GM23338 (cell line): ENCODE data around the gene CCT5. TPM values are rescaled to one million over a fixed set of nuclear protein-coding genes. Genes with fewer than 3 reads are reported as not detected.

ENCODE experiments used
- ATAC-seq: fragments of 200-7000 bp; cut with Tn5 transposase; 3 replicates; pipeline ENCODE4 v1.9.1; 2020
- DNase-seq: peaks from one replicate; pipeline ENCODE4 v3.0.0-alpha.2; 2015; ENCODE audit warnings: low spot score
- H2AFZ ChIP-seq: fragments of 200-600 bp; sonication (generic); 2 replicates; pipeline ENCODE4 v1.8.0; 2016; ENCODE audit warnings: antibody characterized with exemption, mild to moderate bottlenecking, moderate library complexity
- H3F3A ChIP-seq: fragments of 200-600 bp; sonication (generic); replicated peaks from 2 replicates; pipeline ENCODE4 v1.8.0; 2017; ENCODE audit warnings: antibody characterized with exemption, mixed run types, low read depth
- H3K27ac ChIP-seq: fragments of 200-600 bp; sonication (generic); 2 replicates; pipeline ENCODE4 v1.6.1; 2016; ENCODE audit warnings: low read depth
- H3K27me3 ChIP-seq: fragments of 200-600 bp; sonication (generic); 2 replicates; pipeline ENCODE4 v1.8.0; 2016; ENCODE audit warnings: mild to moderate bottlenecking, mixed run types, moderate library complexity; ENCODE audit not compliant: insufficient read depth
- H3K36me3 ChIP-seq: fragments of 200-600 bp; sonication (generic); 2 replicates; pipeline ENCODE4 v1.8.0; 2016; ENCODE audit warnings: mild to moderate bottlenecking; ENCODE audit not compliant: insufficient read depth
- H3K4me1 ChIP-seq: fragments of 200-600 bp; sonication (generic); 2 replicates; pipeline ENCODE4 v1.8.0; 2016; ENCODE audit warnings: mild to moderate bottlenecking, moderate library complexity; ENCODE audit not compliant: insufficient read depth
- H3K4me2 ChIP-seq: fragments of 200-600 bp; sonication (generic); 2 replicates; pipeline ENCODE4 v1.7.1; 2017; ENCODE audit warnings: mixed run types
- H3K4me3 ChIP-seq: fragments of 200-600 bp; sonication (generic); 2 replicates; pipeline ENCODE4 v1.6.1; 2016; ENCODE audit warnings: mixed run types
- H3K79me2 ChIP-seq: fragments of 200-600 bp; sonication (generic); replicated peaks from 2 replicates; pipeline ENCODE4 v1.8.0; 2017; ENCODE audit warnings: mild to moderate bottlenecking; ENCODE audit not compliant: insufficient read depth
- H3K9me2 ChIP-seq: fragments of 200-600 bp; sonication (generic); 2 replicates; pipeline ENCODE4 v1.8.0; 2017; ENCODE audit not compliant: insufficient read depth
- H4K20me1 ChIP-seq: fragments of 200-600 bp; sonication (generic); replicated peaks from 2 replicates; pipeline ENCODE4 v1.8.0; 2017; ENCODE audit warnings: mild to moderate bottlenecking; ENCODE audit not compliant: insufficient read depth
- H3K27ac Mint-ChIP-seq: 2 replicates; pipeline ENCODE4 v1.8.0; 2020; ENCODE audit warnings: inconsistent platforms, mild to moderate bottlenecking, moderate library complexity, mixed read lengths
- H3K27me3 Mint-ChIP-seq: 3 replicates; pipeline ENCODE4 v1.8.0; 2022; ENCODE audit warnings: low read depth, mild to moderate bottlenecking, moderate library complexity, mixed read lengths, inconsistent platforms; ENCODE audit not compliant: insufficient read depth, poor library complexity
- H3K36me3 Mint-ChIP-seq: 3 replicates; pipeline ENCODE4 v1.8.0; 2021; ENCODE audit warnings: low read depth, mild to moderate bottlenecking, inconsistent platforms, moderate library complexity, mixed read lengths
- H3K4me1 Mint-ChIP-seq: 3 replicates; pipeline ENCODE4 v1.8.0; 2020; ENCODE audit warnings: mild to moderate bottlenecking, inconsistent platforms, mixed read lengths
- H3K4me3 Mint-ChIP-seq: 3 replicates; pipeline ENCODE4 v1.8.0; 2021; ENCODE audit warnings: moderate library complexity, mild to moderate bottlenecking, inconsistent platforms, mixed read lengths
- H3K9me3 Mint-ChIP-seq: 3 replicates; pipeline ENCODE4 v1.8.0; 2020; ENCODE audit warnings: moderate library complexity, mild to moderate bottlenecking, inconsistent platforms, mixed read lengths
- CREB1 ChIP-seq: fragments of 250-450 bp; sonication (Bioruptor Pico); IDR thresholded peaks from 2 replicates; pipeline ENCODE4 v1.5.0; 2020; ENCODE audit warnings: low read depth, mild to moderate bottlenecking, moderate library complexity
- ETS1 ChIP-seq: IDR thresholded peaks from 2 replicates; pipeline ENCODE4 v1.6.1; 2016; ENCODE audit warnings: antibody characterized with exemption
- JUNB ChIP-seq: IDR thresholded peaks from one replicate; pipeline ENCODE4 v1.6.1; 2016; ENCODE audit warnings: antibody characterized with exemption; ENCODE audit not compliant: unreplicated experiment
- POLR2AphosphoS5 ChIP-seq: IDR thresholded peaks from 2 replicates; pipeline ENCODE4 v1.6.1; 2016; ENCODE audit warnings: antibody characterized with exemption, low read depth
- REST ChIP-seq: IDR thresholded peaks from one replicate; pipeline ENCODE4 v1.6.1; 2018; ENCODE audit warnings: antibody characterized with exemption; ENCODE audit not compliant: unreplicated experiment
- ZNF462 ChIP-seq: fragments of 250-450 bp; sonication (Bioruptor Pico); IDR thresholded peaks from 2 replicates; pipeline ENCODE4 v1.5.0; 2020; ENCODE audit warnings: mild to moderate bottlenecking, moderate library complexity
- long read RNA-seq: library from polyadenylated mRNA; unstranded; transcript quantifications from one replicate; pipeline ENCODE4 v2.0.0, GENCODE V29; 2020; ENCODE audit not compliant: unreplicated experiment
- polyA plus RNA-seq: library from polyadenylated mRNA; unstranded; fragments of >200 nt; fragmentation: Nextera tagmentation; extraction: Ambion mirVana; gene quantifications from 2 replicates; pipeline ENCODE4 v1.2.1, GENCODE V29; 2016
- total RNA-seq: library from RNA; depleted of rRNA; stranded (reverse); fragments of >200 nt; shearing (Covaris generic); gene quantifications from 2 replicates; pipeline ENCODE4 v1.2.3, GENCODE V29; 2014; rRNA removed

CCT5 gene
- total RNA-seq = 604 and 661 TPM in 2 replicates
- 576 and 627 TPM in 2 replicates for polyA plus RNA-seq
- long read RNA-seq, transcript CCT5-201 (11 exons, 3,675 nt) = major isoform, 739 of 796 reads
- long read RNA-seq, partial matches to known transcripts = 36 of 796 reads
- long read RNA-seq, other reads (novel, unspliced or antisense) = 18 of 796 reads

DNA sequence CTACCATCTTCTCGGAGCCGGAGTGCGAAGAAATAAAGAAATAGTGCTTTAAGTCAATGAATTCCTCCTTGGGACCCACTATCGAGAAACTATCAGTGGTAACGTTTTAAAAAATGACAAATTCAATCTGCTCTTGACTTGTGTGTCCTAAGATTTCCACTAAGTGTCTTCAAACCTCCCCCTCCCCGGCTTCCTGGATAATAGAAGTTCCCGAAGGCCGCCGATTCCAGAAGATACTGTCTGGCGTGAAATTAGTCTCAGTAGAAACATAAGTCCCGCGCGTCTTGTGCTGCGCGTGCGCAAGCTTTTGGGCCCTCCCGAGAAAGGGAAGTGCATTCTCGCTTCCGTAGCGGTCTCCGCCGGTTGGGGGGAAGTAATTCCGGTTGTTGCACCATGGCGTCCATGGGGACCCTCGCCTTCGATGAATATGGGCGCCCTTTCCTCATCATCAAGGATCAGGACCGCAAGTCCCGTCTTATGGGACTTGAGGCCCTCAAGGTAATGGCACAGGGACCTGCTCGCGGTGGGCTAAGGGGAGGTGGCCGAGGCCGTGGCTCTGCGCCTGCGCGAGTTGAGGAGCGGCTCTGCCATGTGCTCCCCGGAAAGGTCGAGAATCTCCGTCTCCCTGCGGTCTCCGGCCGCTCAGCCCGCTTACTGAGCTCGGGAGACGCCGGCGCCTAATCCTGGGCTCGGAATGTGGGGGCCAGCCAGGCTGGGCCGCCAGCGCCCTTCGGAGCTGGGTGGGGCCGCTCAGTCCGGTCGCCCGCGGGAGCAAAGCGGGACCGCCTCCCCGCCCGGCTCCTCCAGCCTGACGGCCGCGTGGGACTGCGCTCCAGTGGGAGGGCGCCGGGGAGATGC, at the start of gene CCT5:
CCT5 (plus strand) TSS at position 333 of the 858 bp plus-strand sequence; CDS start at position 394, 61 bp downstream.
- H3K36me3 Mint-ChIP-seq = peaks cover 45% of the 10 kb centered on the region
- no peaks in the 10 kb centered on the region; the same call in 2 of the 3 replicates for H3K9me3 Mint-ChIP-seq
- TF ChIP-seq ETS1 (peak; percentile 55), POLR2AphosphoS5 (peak; percentile 94), JUNB (no peak), ZNF462 (CRISPR knock-in tag) (no peak), REST (no peak), CREB1 (CRISPR knock-in tag) (no peak)
- peak within 1 kb of the TSS; percentile 100 for H3K27ac Mint-ChIP-seq
- peak; percentile 96 for DNase-seq
- peak within 1 kb of the TSS; percentile 99 for H3K4me3 Mint-ChIP-seq
- H3K4me1 Mint-ChIP-seq = peaks cover 26% of the 10 kb centered on the region
- H3K27me3 Mint-ChIP-seq = peaks cover 5% of the 10 kb centered on the region
- Histone ChIP-seq H3K27me3 (no peaks in the 10 kb centered on the region), H3K27ac (peak within 1 kb of the TSS; percentile 95), H2AFZ (peak within 1 kb of the TSS; percentile 73), H3K9me2 (no peaks in the 10 kb centered on the region), H3F3A (peaks cover 9% of the 10 kb centered on the region; the same call in 1 of the 2 replicates), H3K4me1 (peaks cover 17% of the 10 kb centered on the region), H3K4me3 (peak within 1 kb of the TSS; percentile 100), H3K36me3 (peaks cover 19% of the 10 kb centered on the region), H4K20me1 (peaks cover 42% of the 10 kb centered on the region), H3K4me2 (peak within 1 kb of the TSS; percentile 100), H3K79me2 (peaks cover 86% of the 10 kb centered on the region)
- ATAC-seq = peak; percentile 71
